ENCODE results near the gene TIMM9. TPM values are rescaled to one million over a fixed set of nuclear protein-coding genes. Genes with fewer than 3 reads are reported as not detected.

TIMM9 gene
- total RNA-seq, 1 donor from 2014 or later, result 27.8 TPM

DNA sequence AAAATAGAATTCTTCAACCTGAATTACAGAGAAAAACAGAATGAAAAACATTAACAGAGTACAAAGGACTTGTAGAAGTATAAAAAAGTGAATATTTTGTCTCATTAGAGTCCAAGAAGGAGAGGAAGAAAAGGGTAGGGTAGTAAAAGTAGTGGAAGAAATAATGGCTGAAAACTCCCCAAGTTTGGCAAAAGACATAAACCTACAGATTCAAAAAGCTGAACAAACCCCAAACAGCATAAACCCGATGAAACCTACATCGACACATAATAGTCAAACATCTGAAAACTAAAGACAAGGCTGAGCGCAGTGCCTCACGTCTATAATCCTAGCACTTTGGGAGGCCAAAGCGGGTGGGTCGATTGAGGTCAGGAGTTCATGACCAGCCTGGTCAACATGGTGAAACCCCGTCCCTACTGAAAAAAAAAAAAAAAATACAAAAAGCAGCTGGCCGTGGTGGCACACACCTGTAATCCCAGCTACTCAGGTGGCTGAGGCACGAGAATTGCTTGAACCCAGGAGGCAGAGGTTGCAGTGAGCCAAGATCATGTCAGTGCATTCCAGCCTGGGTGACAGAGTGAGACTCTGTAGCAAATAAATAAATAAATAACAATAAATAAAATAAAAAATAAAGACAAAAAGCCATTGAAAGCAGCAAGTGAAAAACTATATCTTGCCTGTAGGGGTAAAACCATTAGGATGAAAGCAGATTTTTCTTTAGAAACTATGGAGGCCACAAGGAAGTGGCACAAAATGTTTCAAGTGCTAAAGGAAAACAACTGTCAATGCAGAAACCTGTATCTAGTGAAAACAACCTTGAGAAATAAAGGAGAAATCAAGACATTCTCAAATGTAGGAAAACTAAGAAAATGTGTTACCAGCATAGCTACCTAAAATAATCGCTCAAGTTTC lies 11.4 kb downstream of the TIMM9 start:
- no peaks in the 10 kb centered on the region for H3K9me3 ChIP-seq (replicated peaks)

DNA sequence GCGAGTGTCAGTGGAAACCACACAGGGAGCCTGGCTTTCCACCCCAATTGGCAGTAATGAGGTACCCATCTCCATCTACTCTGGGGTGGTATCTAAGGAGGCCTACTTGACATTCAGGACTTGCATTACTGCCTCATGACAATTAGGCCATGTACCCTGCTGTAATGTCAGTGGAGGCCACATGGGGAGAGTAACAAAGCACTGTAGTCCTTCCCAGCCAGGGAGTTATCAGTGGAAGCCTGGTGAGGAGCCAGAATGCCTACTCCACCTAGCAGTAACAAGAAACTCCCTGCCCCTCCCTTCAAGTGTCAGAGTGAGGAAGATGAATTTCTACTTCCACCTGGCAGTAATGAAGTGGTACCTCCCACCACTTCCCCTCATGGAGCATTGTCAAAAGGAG lies 12.5 kb downstream of the TIMM9 start:
- Histone ChIP-seq H3K27me3 (ENCODE audit: low read depth) (no peaks in the 10 kb centered on the region), H3K4me3 (no peak overlapping the region), H3K27ac (replicated peaks) (no peak overlapping the region), H3K4me1 (peaks cover 6% of the 10 kb centered on the region), H3K9me3 (replicated peaks) (no peaks in the 10 kb centered on the region), H3K36me3 (peaks cover 47% of the 10 kb centered on the region)
- TF ChIP-seq CTCF (IDR thresholded peaks at IDR 0.05; ENCODE audit: borderline replicate concordance), result peak; percentile 32
- intact Hi-C loops (cut with micrococcal nuclease), result no loop called here
- no peak for DNase-seq

More for the DNA sequence above, 11.4 kb downstream of the TIMM9 start:
- Histone ChIP-seq H3K27me3 (ENCODE audit: low read depth) (no peaks in the 10 kb centered on the region), H3K27ac (replicated peaks) (no peak overlapping the region), H3K4me3 (no peak overlapping the region), H3K36me3 (peaks cover 47% of the 10 kb centered on the region), H3K4me1 (peaks cover 6% of the 10 kb centered on the region)
- no peak for TF ChIP-seq CTCF (IDR thresholded peaks at IDR 0.05; ENCODE audit: borderline replicate concordance)
- DNase-seq, result no peak
- intact Hi-C loops (cut with micrococcal nuclease), result no loop called here

GRCh38 chr14:58408681-58409215 lies 18.6 kb downstream of the TIMM9 start:
- Histone ChIP-seq H3K27me3 (ENCODE audit: low read depth) (no peaks in the 10 kb centered on the region), H3K4me3 (no peak overlapping the region), H3K36me3 (peaks cover 55% of the 10 kb centered on the region), H3K27ac (replicated peaks) (no peak overlapping the region), H3K9me3 (replicated peaks) (no peaks in the 10 kb centered on the region), H3K4me1 (no peaks in the 10 kb centered on the region)
- intact Hi-C loops (cut with micrococcal nuclease), result no loop called here
- no peak for TF ChIP-seq CTCF (IDR thresholded peaks at IDR 0.05; ENCODE audit: borderline replicate concordance)
- no peak for DNase-seq

DNA sequence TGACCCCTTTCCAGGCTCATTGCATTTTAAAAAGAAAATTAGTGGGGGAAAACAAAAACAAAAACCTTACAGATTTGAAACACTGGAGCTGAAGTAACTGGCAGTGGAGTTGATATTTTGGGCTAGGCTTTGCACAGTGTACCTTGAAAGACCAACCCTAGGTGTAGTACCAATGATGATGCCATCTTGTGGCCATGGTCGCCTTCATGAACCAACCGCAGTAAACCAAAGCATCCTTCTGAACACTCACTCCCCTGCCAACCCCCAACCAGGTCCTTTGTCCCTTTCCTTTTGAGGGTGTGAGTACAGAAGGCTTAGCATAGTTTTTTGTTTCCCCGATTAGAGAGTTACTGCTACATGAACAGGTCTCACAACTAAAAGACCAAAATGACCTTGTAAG lies 25.7 kb downstream of the TIMM9 start:
- Histone ChIP-seq H3K4me1 (no peaks in the 10 kb centered on the region), H3K4me3 (no peak overlapping the region), H3K27me3 (ENCODE audit: low read depth) (no peaks in the 10 kb centered on the region), H3K9me3 (replicated peaks) (no peaks in the 10 kb centered on the region), H3K27ac (replicated peaks) (no peak overlapping the region), H3K36me3 (no peaks in the 10 kb centered on the region)
- intact Hi-C loops (cut with micrococcal nuclease), result no loop called here
- TF ChIP-seq CTCF (IDR thresholded peaks at IDR 0.05; ENCODE audit: borderline replicate concordance), result no peak
- DNase-seq, result no peak

GRCh38 chr14:58398895-58399294 lies 28.4 kb downstream of the TIMM9 start:
- TF ChIP-seq CTCF (IDR thresholded peaks at IDR 0.05; ENCODE audit: borderline replicate concordance), result no peak
- no peaks in the 10 kb centered on the region for H3K9me3 ChIP-seq (replicated peaks)
- intact Hi-C loops (cut with micrococcal nuclease), result no loop called here
- peaks cover 16% of the 10 kb centered on the region for H3K4me1 ChIP-seq
- H3K4me3 ChIP-seq, result no peak overlapping the region
- DNase-seq, result no peak
- H3K27me3 ChIP-seq (ENCODE audit: low read depth), result no peaks in the 10 kb centered on the region
- H3K27ac ChIP-seq (replicated peaks), result no peak overlapping the region
- H3K36me3 ChIP-seq, result no peaks in the 10 kb centered on the region
